CD4-positive, alpha-beta T cell treated with Interleukin-12 subunit alpha and Interleukin-12 subunit beta, for 1 hour (primary cell): Measurements from ENCODE around the gene CASP1.
A peak's percentile ranks its signal among the peaks of the same experiment; 100 is the strongest.
"Not testable (repeated sequence)": the region's sequence is repeated elsewhere in the genome, so short reads cannot be mapped to it uniquely, and the experiment has no call there.

Source experiments
- DNase-seq: peaks from one replicate; pipeline ENCODE4 v3.0.0-alpha.2; 2020

The CASP1 gene

DNA sequence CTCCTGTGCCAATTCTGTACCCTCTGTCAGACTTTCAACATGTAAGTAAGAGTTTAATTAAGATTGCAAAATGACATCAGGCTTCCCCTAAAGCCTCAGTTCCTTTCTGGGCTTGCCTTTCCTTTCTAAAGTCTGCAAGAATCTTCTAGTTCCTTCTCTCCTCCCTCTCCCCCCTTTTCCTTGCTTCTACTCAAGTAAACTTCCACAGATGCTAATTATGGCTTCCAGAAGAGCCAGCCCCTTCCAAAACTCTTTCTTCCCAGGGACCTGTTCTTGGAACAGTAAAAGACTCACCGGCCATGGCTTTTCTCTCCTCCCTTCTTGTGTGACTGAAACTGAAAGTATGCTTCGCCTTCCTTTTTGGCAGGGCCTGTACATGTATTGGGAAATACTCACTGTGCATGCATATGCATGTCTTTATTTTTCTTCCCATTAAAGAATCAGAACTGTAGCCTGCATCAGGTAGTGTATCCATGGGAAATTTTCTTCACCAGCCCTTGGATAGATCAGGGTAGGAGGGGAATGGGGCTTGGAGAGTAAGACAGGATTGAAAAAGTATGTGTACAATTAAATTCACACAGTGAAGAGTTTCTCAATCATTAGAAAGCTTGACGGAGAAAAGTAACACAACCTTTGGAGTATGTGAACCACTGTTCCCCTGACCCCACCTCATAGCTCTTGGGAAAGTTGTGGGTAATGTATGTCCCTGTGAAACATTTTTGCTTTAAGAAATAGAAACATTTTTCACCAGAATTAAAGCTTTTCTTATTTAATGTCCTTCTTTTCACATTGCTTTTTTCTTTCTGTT, at the start of gene CASP1:
TSS of gene CASP1 (minus strand) at position 332 of the 808 bp plus-strand sequence. CDS start at position 301, 31 bp downstream.
- DNase-seq: peak; percentile 45

DNA sequence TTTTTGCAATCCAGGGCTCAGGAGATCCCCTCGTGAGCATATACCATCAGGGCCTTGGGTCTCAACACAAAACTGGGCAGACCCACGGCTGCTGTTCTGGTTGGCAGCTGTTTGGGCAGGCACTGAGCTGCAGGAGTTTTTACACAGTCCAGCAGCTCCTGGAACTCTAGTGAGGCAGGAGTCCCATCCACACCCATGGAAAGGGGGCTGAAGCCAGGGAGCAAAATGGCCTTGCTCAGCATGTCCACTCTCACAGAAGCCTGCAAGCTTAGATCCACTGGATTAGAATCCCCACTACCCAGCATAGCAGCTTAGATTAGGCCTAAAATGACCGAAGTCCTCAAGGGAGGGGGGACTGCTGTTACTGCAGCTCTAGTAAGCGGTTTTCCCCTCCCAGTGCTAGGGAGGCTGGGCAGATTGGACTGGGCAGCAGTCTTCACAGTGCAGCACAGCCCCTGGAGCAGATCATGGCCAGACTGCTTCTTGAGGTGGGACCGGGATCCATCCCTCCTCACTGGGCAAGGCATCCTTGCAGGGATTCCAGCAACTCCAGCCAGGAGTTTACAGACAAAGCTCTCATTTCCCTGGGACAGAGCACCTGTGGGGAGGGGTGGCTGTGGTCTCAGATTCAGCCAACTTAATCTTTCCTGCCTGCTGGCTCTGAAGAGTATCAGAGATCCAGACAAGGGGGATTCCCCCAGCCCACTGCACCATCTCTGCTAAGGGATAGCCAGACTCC, 46.6 kb upstream of the CASP1 start:
- DNase-seq: no peak

- DNase-seq: not testable (repeated sequence)
These were observed 45.4 kb upstream of the CASP1 start for GRCh38 chr11:105080171-105080906.

DNA sequence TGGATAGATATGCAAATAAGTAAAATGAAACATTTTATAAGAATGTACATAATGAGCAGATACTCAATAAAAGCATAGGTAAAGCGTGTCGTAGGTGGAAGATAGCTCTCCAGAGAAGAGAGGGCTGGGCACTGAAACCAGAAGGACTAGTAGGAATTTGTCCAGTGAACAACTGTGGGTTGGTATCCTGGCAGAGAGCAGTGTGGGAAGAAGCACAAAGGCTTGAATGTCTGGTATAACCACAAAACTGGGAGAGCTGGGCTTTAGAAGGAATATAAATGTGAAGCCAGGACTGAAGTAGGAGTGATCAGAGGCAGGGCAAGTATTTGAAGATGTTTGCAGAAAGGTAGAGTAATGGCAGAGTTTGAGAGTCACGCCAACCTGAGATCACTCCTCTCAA, 43.3 kb upstream of the CASP1 start:
- no peak for DNase-seq

- DNase-seq: not testable (repeated sequence)
These were observed 42.3 kb upstream of the CASP1 start for GRCh38 chr11:105077141-105077790.

- DNase-seq: no peak
These were observed 39.2 kb upstream of the CASP1 start for GRCh38 chr11:105074166-105074530.

GRCh38 chr11:105073456-105074165, 38.7 kb upstream of the CASP1 start:
- DNase-seq: no peak

DNA sequence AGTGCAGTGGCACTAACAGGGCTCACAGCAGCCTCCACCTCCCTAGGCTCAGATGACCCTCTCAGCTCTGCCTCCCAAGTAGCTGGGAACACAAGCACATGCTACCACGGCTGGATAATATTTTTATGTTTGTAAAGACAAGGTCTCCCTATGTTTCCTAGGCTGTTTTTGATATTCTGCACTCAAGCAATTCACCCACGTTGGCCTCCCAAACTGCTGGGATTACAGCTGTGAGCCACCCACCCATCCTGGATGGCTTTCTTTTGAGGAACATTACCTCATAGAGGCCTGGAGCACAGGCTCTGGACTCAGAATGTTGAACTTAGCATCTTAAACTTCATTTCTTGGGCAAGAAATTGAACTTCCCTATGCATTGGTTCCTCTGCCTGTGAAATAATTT, 37.1 kb upstream of the CASP1 start:
- not testable (repeated sequence) for DNase-seq

- peak; percentile 71 for DNase-seq
These were observed 36.3 kb upstream of the CASP1 start for GRCh38 chr11:105071089-105071732.

DNA sequence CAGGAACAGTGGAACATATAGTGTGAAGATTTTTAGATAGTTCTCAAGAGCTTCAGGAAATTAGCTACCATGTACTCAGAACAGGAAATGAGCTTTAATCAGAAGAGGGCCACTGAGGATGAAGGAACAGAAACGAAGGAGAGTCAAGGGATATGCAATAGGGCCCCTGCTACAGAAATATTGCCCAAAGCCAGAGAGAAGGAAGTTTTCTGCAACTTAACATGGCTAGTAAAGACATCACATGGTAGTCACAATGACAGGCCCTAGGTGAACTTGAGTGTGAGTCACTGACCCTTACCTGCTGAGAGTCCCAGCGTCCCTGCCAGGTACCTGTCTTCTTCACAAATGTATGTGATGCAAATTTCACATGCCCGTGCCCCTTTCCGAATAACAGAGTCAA, 35.4 kb upstream of the CASP1 start:
- peak; percentile 28 for DNase-seq

GRCh38 chr11:105069749-105070148, 34.8 kb upstream of the CASP1 start:
- DNase-seq: not testable (repeated sequence)

DNA sequence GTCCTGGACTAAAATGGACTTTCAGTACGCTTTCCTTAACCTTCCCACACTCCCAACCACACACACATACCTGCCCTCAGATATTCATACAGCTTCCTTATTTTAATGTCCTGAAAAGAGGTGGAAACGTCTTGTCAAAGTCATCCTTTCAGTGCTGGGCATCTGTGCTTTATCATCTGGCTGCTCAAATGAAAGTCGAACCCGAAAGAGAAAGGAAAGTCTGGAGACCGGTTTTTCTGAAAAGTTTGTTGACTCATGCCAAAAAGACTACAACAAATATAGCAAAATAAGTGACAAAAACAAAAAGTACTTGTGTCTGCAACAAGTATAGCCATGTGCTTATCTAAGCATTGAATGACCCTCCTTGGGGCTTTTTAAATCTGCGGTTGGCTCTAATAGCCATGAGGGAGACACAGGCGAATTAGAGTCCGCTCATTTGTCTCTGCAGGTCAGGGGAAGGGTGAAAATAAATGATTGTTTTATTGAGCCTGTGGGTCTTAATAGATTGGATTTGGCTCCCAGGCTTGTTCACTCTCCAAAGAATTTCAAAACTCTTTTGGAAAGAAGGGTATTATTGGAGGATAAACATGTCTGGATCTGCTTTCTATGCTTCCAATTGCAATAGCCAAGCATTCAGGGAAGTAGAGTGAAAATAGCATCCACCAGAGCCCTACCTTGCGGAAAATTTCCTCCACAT, 28.4 kb upstream of the CASP1 start:
- DNase-seq: not testable (repeated sequence)

GRCh38 chr11:105057432-105057831, 22.5 kb upstream of the CASP1 start:
- DNase-seq: no peak

- DNase-seq: no peak
These were observed 21.5 kb upstream of the CASP1 start for GRCh38 chr11:105056446-105056845.

GRCh38 chr11:105054723-105055493, 20.0 kb upstream of the CASP1 start:
- DNase-seq: no peak

DNA sequence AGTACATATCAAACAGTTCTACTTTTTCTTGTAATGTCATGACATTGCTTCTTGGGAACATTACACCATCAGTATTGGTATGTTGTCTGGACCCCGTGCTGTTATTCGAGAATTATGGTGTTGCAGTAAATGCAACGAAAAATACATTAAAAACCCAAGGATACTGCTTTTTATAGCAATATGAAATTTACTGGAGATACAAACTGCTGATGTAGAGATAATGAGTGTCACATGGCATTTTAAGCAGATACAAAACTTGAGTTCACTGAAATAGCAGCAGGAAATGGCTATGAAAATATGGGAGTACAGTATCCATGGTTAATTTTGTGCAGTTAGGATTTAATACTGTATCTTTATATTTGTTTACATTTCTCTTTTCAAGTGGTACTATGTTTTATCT, 17.5 kb upstream of the CASP1 start:
- DNase-seq: no peak

GRCh38 chr11:105051559-105051958, 16.6 kb upstream of the CASP1 start:
- no peak for DNase-seq

- no peak for DNase-seq
These were observed 14.5 kb upstream of the CASP1 start for GRCh38 chr11:105049481-105049880.

GRCh38 chr11:105046898-105047579, 12.1 kb upstream of the CASP1 start:
- peak; percentile 8 for DNase-seq
